GM21717 (cell line): Measurements from ENCODE around the gene PIKFYVE.
"Not testable (repeated sequence)": the region's sequence is repeated elsewhere in the genome, so short reads cannot be mapped to it uniquely, and the experiment has no call there.

Experiments used
- ATAC-seq: cut with Tn5 transposase; IDR thresholded peaks from one replicate; pipeline ENCODE4 v1.9.1; 2021; ENCODE audit warnings: mild to moderate bottlenecking, moderate library complexity; ENCODE audit not compliant: unreplicated experiment

PIKFYVE gene

DNA sequence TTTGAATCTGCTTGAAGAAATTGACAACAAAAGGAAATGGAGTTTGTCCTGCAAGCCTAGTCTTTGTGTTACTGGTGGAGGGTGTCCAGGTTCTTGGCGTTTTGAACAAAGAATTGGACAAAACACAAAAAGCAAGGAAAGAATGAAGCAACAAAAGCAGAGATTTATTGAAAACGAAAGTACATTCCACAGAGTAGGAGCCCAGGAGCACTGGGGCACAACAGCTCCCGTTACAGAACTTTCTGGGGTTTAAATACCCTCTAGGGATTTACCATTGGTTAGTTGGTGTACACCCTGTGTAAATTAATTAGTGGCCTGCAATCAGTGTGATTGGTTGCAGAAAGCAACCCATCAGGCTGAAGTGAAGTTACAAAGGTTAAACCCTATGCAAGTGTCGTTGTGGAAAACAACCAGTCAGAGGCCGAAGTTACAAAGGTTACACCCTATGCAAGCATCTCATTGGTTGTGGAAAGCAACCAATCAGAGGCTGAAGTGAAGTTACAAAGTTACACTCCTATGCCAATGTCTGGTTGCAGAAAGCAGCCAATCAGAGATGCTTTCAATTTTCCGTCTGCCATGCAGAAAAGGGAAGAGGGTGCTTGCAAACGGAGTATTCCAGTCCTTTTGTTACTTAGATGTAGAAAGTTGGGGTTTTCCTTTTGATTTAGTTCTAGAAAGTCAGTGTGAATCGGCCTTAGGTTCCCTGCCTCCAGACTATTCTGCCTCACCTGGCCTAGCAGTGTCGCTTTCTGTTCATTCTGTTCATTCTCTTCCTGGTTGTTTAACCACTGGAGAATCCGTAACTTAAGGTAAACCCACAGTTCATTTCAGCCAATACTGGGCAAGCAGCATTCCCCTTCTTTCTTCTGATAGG lies 92.9 kb downstream of the PIKFYVE start:
- ATAC-seq, result no peak

DNA sequence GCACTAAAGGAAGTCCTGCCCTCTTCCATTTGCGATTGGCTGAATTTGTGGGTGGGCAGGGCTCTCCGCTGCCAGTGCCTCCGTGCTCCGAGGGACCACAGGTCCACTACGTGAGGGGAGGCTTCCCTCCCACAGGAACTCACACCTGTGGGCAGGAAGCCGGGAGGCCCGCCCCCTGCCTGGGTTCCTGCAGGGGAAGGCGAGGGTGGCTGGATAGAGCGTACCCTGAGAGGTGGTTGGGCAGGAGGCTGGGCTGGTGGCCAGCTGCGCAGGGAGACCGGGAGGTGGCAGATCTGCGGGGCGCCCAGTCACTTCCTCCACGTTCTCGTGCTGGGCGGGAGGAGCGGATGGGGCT lies 93.6 kb downstream of the PIKFYVE start:
- ATAC-seq, result no peak

DNA sequence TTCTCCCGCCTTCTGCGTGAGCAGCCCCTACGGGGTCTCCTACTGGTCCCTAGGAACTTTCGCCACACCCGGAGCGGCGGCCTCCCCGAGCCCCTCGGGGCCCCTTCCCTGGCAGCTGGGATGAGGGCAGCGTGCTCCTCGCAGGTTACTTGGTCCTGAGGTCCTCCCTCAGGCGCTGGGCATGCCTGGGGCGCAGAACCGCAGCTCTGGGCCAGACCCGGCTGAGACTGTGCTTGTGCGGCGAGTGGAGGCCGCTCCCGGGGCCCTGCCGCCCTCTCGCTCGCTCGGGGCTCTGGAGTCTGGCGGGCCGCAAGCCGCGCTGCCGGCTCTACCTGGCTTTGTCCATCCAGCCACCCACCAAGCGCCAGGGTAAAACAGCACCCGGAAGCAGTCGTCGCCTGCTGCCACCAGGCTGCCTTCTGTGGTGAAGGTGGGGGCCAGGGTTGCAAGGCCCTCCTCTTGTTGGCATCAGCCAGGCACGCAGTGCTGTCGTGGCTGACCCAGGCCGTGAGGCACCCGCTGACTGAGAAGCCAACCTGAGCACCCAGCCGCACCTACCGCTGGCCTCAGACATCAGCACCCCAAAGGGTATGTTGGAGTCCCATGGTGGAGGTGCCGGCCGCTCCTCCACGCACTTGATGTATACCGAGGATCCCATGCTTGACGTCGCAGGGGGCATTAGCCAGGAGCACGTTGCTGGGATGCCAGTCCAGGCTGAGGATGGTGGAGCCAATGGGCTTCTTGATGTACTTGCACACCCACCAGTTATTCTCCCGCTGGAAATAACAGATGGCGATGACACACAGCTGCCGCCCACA lies 94.4 kb downstream of the PIKFYVE start:
- no peak for ATAC-seq

DNA sequence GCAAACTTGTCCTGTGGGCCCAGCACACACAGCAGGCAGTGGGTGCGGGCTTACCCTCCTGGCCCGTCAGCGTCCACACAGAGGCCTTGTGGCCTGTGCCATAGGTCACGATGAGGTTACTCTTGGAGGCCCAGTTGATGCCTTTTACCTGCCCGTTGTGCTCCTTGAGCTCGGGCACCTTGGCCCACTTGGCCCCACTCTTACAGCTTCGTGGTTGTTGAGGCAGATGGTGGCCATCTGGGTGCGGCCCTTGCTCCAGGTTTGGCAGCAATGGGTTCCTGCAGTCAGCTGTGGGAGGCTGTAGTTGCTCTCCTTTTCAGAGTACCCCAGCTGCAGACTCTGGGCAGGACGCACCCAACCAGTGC lies 95.0 kb downstream of the PIKFYVE start:
- no peak for ATAC-seq

DNA sequence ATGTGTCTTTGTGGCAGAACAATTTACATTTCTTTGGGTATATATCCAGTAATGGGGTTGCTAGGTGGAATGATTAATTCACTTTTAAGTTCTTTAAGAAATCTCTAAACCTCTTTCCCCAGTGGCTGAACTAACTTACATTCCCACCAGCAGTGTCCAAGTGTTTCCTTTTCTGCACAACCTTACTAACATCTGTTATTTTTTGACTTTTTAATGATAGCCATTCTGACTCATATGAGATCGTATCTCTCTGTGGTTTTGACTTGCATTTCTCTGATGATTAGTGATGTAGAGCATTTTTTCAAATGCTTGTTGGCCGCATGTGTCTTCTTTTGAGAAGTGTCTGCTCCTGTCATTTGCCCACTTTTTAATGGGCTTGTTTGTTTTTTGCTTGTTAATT lies 97.4 kb downstream of the PIKFYVE start:
- peak; percentile 41 for ATAC-seq

DNA sequence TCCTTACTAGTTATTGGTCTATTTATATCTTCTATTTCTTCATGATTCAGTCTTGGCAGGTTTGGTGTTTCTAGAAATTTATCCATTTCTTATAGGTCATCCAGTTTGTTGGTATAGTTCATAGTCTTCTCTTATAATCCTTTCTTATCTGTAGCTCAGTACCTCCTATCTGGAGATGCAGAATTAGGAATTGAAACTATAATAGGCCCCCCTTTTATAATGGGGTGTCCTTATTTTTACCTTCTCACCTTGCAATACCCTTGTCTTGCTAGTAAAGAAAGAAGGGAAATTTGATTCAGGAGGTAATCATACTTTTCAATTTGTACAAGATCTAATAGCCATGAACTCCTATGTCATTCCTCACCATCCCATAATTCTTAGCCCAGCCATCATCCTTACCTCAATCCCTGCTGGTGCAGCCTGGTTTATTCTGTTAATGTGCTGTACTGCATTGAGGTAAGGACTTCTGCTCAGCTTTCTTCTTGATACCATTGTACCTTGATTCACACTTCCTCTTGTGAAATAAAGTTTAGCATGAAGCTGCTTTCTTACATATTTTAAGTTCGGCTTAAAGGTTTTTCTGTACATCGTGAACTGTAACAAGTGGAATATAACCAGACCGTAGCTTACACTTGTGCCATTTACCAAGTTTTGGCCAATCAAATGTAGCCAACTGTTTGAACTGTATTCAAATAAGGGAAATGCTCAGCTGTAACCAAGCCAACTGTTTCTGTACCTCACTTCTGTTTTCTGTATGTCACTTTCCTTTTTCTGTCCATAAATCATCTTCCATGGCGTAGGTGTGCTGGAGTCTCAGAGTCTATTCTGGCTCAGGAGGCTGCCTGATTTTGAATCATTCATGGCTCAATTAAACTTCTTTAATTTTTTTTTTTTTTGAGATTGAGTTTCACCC lies 100.4 kb downstream of the PIKFYVE start:
- peak; percentile 86 for ATAC-seq

DNA sequence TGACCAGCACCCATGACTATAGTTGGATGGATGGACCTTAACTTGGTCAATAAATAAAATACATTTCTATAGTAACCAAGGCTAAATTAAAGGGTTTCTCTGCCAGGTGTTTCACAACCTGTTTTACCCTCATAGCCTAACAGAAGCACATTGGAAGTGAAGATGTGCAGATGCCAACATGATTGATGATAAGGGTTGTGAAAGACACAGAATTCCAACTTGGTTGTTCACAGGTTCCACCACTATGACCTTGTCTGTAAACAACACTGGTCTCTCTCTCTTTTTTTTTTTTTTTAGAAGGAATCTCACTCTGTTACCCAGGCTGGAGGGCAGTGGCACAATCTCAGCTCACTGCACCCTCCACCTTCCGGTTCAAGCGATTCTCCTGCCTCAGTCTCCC lies 103.0 kb downstream of the PIKFYVE start:
- no peak for ATAC-seq

DNA sequence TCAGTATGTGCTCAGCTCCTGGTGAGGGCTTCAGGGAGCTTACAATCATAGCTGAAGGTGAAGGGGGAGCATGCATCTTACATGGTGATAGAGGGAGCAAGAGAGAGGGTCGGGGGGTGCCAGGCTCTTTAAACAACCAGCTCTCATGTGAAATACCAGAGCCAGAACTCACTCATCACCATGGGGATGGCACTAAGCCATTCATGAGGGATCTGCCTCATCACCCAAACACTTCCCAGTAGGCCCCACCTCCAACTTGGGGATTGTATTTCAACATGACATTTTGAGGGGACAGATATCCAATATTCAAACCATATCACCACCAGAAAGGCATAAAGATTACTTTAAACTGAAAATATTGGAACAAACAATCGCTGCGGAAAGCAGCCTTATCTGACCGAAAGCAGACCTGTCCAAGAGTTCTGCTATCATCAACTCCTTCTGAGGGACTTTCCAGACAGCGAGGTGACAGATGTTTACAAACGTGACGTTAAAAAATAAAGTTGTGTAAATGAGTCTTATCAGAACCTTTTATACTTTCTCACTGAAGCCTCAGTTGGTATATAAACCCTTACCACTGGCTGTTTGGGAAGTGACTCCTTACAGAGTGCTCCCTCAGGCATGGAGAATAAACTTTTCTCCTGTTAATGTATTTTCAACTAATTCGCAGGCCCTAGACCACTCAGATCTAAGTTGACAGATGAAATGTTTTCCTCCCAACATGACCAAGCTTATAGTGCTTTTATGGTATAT lies 105.0 kb downstream of the PIKFYVE start:
- ATAC-seq, result no peak

DNA sequence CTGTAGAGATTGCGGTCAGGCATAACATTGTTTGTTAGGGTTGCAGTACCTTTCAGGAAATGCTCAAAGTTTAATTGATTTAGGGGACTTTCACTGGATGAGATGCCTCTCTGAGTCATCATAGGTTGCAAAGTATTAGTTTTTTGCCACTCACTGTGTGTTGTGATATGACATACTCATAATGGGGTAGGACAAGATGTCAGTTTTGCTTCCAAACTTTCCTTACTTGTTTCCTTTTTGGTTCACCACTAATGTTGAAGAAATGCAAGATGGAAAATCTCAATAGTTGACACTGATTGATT lies 105.5 kb downstream of the PIKFYVE start:
- ATAC-seq, result no peak

DNA sequence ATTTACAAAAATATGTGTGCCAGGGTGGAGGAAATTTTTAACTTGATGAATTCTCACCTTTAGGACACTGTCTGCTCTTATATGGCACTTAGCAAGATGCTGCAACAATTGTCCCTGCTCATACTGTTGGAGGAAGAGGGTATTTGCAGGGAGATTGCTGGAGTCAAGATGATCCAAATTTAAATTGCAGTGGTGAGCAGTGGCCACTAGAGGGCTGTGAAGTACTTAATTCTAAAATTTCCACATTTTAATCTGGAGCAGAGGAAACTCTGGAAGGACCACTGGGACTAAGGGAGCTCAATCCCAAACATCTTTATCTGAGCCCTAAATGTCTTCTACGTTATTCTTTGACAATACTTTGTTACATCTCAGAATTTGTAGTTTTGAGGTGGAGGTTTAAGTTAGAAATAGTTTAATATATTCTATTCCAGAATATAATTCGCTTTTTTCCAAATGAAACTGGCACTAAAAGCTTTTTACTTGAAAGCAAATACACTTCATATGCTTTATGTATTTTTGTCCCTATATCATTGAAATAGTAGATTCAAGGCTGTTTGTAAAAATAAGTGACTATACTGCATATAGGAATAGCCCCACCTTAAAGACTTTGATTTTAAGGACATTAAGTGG lies 107.5 kb downstream of the PIKFYVE start:
- peak; percentile 53 for ATAC-seq

DNA sequence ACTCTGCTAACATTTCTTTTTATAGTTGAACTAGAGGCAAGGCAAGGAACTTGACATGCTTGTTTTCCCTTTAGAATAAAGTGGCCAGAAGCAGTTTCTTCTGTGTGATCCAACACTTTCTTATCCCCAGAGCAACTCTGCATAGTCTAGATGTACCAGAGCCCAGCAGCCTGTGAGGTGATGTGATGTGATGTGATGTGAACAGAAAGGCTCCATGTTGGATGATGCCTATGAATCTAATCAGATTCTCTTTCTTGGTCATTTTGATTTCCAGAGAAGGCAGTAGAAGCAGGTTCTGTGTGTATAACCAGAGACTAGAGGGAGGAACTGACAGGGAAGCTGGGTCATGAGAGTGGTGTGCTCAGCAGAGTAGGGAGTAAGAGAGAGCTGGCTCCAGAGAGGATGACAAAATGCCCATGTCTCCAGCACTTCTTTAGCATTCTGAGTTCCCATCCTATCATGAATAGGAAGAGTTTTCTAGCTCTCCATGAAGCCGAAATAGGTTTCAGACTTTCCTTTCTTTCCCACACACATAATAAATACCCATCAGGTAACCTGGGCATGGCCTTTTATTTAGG lies 109.5 kb downstream of the PIKFYVE start:
- ATAC-seq, result no peak

DNA sequence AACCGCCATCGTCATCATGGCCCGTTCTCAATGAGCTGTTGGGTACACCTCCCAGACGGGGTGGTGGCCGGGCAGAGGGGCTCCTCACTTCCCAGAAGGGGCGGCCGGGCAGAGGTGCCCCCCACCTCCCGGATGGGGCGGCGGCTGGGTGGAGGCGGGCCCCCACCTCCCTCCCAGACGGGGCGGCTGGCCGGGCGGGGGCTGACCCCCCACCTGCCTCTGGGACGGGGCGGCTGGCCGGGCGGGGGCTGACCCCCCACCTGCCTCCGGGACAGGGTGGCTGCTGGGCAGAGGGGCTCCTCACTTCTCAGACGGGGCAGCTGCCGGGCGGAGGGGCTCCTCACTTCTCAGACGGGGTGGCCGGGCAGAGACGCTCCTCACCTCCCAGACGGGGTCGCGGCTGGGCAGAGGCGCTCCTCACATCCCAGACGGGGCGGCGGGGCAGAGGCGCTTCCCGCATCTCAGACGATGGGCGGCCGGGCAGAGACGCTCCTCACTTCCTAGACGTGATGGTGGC lies 111.3 kb downstream of the PIKFYVE start:
- ATAC-seq, result not testable (repeated sequence)

DNA sequence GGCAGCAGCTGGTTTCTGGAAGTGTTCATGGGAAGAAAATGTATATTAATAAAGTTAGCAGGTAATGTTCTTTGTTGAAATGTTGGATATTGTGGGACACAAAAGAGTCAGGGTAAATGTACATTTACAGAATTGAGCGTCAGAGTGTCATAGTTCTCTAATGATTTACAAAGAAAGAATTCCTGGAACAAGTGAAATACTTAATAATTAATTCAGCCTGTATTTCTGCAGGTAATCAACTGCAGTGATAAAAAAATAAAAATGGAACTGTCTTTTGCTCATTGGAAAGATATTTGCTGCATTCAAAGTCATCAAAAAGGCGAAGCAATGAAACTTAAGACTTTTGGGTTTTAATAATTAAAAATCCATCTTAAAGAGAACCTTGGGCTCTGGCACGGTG lies 113.1 kb downstream of the PIKFYVE start:
- no peak for ATAC-seq

DNA sequence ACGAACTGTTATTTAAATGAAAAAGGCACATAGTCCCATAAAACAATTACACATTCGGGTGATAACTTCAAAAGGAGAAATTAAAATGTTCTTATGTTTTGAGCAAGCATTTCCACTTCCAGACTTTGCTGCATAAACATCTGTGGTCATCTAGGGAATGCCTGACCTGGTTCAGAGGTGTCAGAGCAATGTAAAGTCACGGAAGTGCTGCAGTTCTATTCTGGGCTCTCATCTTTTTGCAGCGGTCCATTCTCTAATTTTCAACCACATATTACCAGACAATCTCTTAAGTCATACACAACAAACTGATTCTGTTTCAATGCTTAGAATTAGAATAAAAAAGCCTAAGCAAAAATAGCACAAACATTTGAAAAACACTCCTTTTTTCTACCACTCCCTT lies 118.6 kb downstream of the PIKFYVE start:
- ATAC-seq, result no peak

DNA sequence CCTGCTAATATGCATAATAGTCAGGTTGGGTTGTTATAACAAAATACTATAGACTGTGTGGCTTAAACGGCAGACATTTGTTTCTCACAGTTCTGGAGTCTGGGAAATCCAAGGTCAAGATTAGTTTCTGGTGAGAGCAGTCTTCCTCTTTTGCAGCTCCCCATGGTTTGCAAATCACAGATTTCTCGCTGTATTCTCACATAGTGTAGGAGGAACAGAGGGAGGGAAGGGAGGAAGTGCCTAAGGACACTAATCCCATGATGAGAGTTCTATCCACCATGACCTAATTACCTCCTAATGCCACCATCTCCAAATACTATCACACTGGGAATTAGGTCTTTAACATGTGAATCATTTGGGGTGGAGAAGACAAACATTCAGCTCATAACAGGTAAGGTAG lies 120.5 kb downstream of the PIKFYVE start:
- no peak for ATAC-seq

DNA sequence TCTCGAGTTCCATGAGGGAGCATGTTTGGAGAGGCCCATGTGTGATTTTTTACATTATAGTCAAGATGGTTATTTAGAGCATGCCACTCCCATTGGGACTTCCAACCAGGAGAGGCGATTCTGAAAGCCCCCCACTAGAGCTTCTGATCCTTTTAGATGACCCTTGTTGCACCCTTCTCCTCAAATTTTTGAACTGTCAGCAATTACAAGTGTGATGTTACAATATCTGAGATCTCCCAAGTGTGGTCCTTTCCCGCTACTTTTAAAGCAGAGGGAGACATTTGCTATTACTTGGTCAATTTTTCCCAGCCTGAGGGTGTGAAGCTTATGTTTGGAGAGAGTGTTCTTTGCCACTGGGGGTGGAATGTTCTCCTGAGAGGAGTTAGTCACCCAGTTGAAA lies 123.9 kb downstream of the PIKFYVE start:
- no peak for ATAC-seq

DNA sequence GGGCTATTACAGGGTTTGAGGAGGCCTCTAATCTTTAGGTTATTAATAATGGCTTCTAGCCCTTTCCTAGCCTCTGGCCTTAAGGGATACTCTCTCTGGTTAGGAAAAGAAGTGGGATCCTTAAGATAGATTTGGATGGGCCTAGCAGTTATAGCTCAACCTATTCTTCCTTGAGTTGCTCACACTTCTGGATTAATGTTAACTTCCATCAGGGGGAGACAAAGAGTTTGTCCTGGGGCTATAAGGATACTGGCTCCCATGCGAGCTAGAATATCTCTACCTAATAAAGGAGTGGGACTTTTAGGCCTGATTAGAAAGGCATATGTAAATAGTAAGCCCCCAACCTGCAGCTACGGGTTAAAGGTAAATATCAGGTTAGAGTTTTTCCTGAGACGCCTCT lies 126.2 kb downstream of the PIKFYVE start:
- no peak for ATAC-seq

DNA sequence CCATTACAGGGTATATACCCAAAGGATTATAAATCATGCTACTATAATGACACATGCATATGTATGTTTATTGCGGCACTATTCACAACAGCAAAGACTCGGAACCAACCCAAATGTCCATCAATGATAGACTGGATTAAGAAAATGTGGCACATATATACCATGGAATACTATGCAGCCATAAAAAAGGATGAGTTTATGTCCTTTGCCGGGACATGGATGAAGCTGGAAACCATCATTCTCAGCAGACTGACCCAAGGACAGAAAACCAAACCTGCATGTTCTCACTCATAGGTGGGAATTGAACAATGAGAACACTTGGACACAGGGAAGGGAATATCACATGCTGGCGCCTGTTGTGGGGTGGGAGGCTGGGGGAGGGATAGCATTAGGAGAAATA lies 130.7 kb downstream of the PIKFYVE start:
- ATAC-seq, result not testable (repeated sequence)

DNA sequence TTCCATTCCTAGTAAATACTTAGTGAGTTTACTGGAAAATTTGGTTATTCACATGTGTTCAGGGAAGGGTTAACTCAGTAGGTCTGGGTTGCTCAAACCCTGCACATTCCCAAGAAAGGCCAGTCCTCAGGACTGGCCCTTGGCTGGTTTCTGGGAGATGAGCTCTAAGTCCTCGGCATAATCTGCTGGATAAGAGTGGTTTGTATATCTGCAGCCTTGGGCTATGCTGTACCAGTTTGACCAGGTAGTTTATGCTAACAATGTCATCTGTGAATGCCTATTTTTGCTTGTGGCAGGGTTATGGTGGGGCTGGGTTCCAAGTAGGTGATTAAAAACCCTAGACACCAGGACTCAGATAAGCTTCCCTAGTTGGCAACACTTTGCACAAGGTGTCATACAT lies 133.1 kb downstream of the PIKFYVE start:
- no peak for ATAC-seq
